ENCODE data around the gene TFCP2.

The TFCP2 gene

DNA sequence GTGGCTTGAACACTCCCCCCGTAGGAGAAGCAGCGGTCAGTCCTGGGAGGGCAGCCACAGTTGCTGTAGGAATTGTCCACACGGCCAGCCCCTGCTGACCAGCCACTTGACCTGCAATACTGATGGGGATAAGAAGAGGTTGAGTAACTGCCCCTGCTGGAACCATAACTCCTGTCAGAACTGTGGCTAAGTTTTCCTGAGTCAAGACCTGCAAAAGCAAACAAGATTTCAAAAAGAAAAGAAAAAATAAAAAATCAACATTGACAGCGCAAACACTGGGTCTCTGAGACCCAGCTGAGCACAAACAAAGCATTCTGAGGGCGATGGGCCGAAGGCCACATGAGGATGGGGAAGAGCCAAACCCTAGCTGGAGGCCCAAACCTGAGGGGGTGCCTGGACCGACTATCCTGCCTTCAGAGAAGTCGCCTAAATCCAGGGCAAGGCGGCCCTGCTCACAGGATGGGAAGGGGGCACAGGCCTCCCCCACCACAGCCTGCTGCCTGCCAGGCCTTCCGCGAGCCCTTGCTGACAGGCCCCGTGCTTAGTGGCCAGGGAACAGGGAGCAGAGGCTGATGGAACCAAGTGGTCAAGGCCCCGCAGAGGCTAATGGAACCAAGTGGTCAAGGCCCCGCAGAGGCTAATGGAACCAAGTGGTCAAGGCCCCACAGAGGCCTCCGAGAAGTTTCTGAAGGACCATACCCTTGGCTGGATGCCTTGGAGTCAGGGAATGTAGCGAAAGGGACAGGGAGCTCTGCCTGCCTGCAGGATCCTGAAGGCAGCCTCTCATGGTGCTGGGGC, 25.8 kb upstream of the TFCP2 start:
- no peak for DNase-seq
- Histone ChIP-seq H3K27ac (no peak overlapping the region), H3K4me3 (ENCODE audit: low read depth, low read length) (no peak overlapping the region), H3K36me3 (no peaks in the 10 kb centered on the region), H3K9me3 (ENCODE audit: severe bottlenecking) (no peaks in the 10 kb centered on the region), H3K27me3 (ENCODE audit: insufficient read depth, low read depth, severe bottlenecking) (no peaks in the 10 kb centered on the region)
- TF ChIP-seq, protein P1, sequence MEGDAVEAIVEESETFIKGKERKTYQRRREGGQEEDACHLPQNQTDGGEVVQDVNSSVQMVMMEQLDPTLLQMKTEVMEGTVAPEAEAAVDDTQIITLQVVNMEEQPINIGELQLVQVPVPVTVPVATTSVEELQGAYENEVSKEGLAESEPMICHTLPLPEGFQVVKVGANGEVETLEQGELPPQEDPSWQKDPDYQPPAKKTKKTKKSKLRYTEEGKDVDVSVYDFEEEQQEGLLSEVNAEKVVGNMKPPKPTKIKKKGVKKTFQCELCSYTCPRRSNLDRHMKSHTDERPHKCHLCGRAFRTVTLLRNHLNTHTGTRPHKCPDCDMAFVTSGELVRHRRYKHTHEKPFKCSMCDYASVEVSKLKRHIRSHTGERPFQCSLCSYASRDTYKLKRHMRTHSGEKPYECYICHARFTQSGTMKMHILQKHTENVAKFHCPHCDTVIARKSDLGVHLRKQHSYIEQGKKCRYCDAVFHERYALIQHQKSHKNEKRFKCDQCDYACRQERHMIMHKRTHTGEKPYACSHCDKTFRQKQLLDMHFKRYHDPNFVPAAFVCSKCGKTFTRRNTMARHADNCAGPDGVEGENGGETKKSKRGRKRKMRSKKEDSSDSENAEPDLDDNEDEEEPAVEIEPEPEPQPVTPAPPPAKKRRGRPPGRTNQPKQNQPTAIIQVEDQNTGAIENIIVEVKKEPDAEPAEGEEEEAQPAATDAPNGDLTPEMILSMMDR (IDR thresholded peaks at IDR 0.05; ENCODE audit: low read depth, low read length), result no peak

- no peaks in the 10 kb centered on the region for H3K9me3 ChIP-seq (ENCODE audit: severe bottlenecking)
- no peak overlapping the region for H3K4me3 ChIP-seq (ENCODE audit: low read depth, low read length)
- no peaks in the 10 kb centered on the region for H3K36me3 ChIP-seq
- DNase-seq, result no peak
- H3K27me3 ChIP-seq (ENCODE audit: insufficient read depth, low read depth, severe bottlenecking), result no peaks in the 10 kb centered on the region
- H3K27ac ChIP-seq, result no peak overlapping the region
- TF ChIP-seq, protein P1 (IDR thresholded peaks at IDR 0.05; ENCODE audit: low read depth, low read length), result no peak
Measured at GRCh38 chr12:51197736-51198567, 25.0 kb upstream of the TFCP2 start.

GRCh38 chr12:51196547-51196946, 23.6 kb upstream of the TFCP2 start:
- H3K9me3 ChIP-seq (ENCODE audit: severe bottlenecking), result no peaks in the 10 kb centered on the region
- no peaks in the 10 kb centered on the region for H3K27me3 ChIP-seq (ENCODE audit: insufficient read depth, low read depth, severe bottlenecking)
- TF ChIP-seq, protein P1 (IDR thresholded peaks at IDR 0.05; ENCODE audit: low read depth, low read length), result no peak
- no peaks in the 10 kb centered on the region for H3K36me3 ChIP-seq
- DNase-seq, result no peak
- no peak overlapping the region for H3K27ac ChIP-seq
- H3K4me3 ChIP-seq (ENCODE audit: low read depth, low read length), result no peak overlapping the region

GRCh38 chr12:51195841-51196240, 22.9 kb upstream of the TFCP2 start:
- DNase-seq, result no peak
- no peaks in the 10 kb centered on the region for H3K27me3 ChIP-seq (ENCODE audit: insufficient read depth, low read depth, severe bottlenecking)
- H3K27ac ChIP-seq, result no peak overlapping the region
- TF ChIP-seq, protein P1 (IDR thresholded peaks at IDR 0.05; ENCODE audit: low read depth, low read length), result no peak
- H3K9me3 ChIP-seq (ENCODE audit: severe bottlenecking), result no peaks in the 10 kb centered on the region
- H3K4me3 ChIP-seq (ENCODE audit: low read depth, low read length), result no peak overlapping the region
- H3K36me3 ChIP-seq, result no peaks in the 10 kb centered on the region

GRCh38 chr12:51192284-51192671, 19.3 kb upstream of the TFCP2 start:
- Histone ChIP-seq H3K27ac (no peak overlapping the region), H3K27me3 (ENCODE audit: insufficient read depth, low read depth, severe bottlenecking) (no peaks in the 10 kb centered on the region)

More at GRCh38 chr12:51192284-51192671, 19.3 kb upstream of the TFCP2 start:
- DNase-seq, result no peak
- TF ChIP-seq, protein P1 (IDR thresholded peaks at IDR 0.05; ENCODE audit: low read depth, low read length), result peak; percentile 29; the same call in 1 of the 2 replicates
- Histone ChIP-seq H3K4me3 (ENCODE audit: low read depth, low read length) (no peak overlapping the region), H3K9me3 (ENCODE audit: severe bottlenecking) (no peaks in the 10 kb centered on the region), H3K36me3 (no peaks in the 10 kb centered on the region)

All from WERI-Rb-1 (cell line).